ENCODE data around the gene SERPINH1. TPM values are rescaled to one million over a fixed set of nuclear protein-coding genes. Genes with fewer than 3 reads are reported as not detected.

Gene SERPINH1
- total and polyA plus RNA-seq, 2 donors (not counting 1 experiment from before 2014, with no cell fraction given), result 3.0 to 5.7 TPM

- H3K4me3 ChIP-seq (ENCODE audit: control extremely low read depth in 1 of 5, extremely low read depth in 1 of 5, insufficient read depth in 1 of 5, low read depth in 2 of 5, low read length in 4 of 5), result no peak overlapping the region
- no peaks in the 10 kb centered on the region for H3K27me3 ChIP-seq (replicated peaks in 1 of 4; ENCODE audit: control extremely low read depth in 1 of 4, control insufficient read depth in 3 of 4, insufficient read depth in 4 of 4, low read length in 3 of 4)
- H3K9me3 ChIP-seq (ENCODE audit: control extremely low read depth in 1 of 3, control insufficient read depth in 2 of 3, insufficient read depth in 1 of 3, low read length in 2 of 3), result no peaks in the 10 kb centered on the region
- ChIA-PET POLR2A (no interaction called here), CTCF (no interaction called here)
- no peak overlapping the region for H3K27ac ChIP-seq (ENCODE audit: low read length in 2 of 2)
- DNase-seq (no peak), ATAC-seq (ENCODE audit: low read depth) (no peak)
- TF ChIP-seq CTCF (IDR thresholded peaks at IDR 0.05) (no peak), EZH2 (IDR thresholded peaks at IDR 0.05; ENCODE audit: borderline replicate concordance, insufficient read depth, low read depth, low read length, poor library complexity, severe bottlenecking) (no peak)
- no peak overlapping the region for H3K4me3 Mint-ChIP-seq
- H2AFZ ChIP-seq (ENCODE audit: insufficient read depth, low read depth, low read length, poor library complexity, severe bottlenecking), result no peak overlapping the region
- no peaks in the 10 kb centered on the region for H3K36me3 ChIP-seq (replicated peaks in 1 of 2; ENCODE audit: control extremely low read depth in 1 of 2, control insufficient read depth in 1 of 2, extremely low read depth in 1 of 2, insufficient read depth in 2 of 2, low read length in 1 of 2)
- H4K20me1 ChIP-seq (ENCODE audit: control insufficient read depth, insufficient read depth, low read length, poor library complexity, severe bottlenecking), result no peaks in the 10 kb centered on the region
- no peak overlapping the region for H3K4me2 ChIP-seq (replicated peaks; ENCODE audit: low read depth, low read length, poor library complexity, severe bottlenecking)
- 95% methylated on average over 6 of the region's 6 CpGs for WGBS (ENCODE audit: insufficient coverage)
- H3K27ac Mint-ChIP-seq, result no peak overlapping the region
- intact Hi-C loops (cut with micrococcal nuclease), result no loop called here
- no peak overlapping the region for H3K9ac ChIP-seq (ENCODE audit: low read length)
- H3K27me3 Mint-ChIP-seq, result peaks cover 4% of the 10 kb centered on the region
- peaks cover 7 to 9% of the 10 kb centered on the region in 2 donors for H3K4me1 ChIP-seq (ENCODE audit: control insufficient read depth in 2 of 2, insufficient read depth in 2 of 2, low read length in 2 of 2)
- no peaks in the 10 kb centered on the region for H3K79me2 ChIP-seq (ENCODE audit: control insufficient read depth, insufficient read depth, low read length)
- no peaks in the 10 kb centered on the region for H3K9me3 Mint-ChIP-seq (ENCODE audit: insufficient read depth)
- H3K4me1 Mint-ChIP-seq, result peaks cover 11% of the 10 kb centered on the region
These were observed 26.0 kb downstream of the SERPINH1 start for GRCh38 chr11:75588051-75588481.

DNA sequence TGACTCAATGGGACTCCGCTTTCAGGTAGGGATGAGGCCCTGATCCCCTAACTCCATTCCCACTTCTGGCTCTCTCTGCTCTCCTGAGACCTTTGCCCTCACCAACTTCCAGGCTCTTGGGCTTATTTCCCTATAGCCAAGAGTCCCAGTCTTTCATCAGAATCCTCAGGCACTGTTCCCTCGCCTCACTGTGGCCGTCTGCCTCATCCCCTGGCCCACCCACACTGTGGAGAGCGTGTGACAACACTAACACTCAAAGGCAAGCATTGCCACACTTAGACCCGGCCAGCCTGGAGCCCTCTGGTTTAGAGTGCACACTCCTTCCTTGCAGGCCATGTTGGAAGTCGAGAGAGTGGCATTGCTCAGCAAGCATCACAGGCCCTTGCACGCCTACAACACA, 27.0 kb downstream of the SERPINH1 start:
- Mint-ChIP-seq H3K4me3 (no peak overlapping the region), H3K9me3 (ENCODE audit: insufficient read depth) (no peaks in the 10 kb centered on the region), H3K27me3 (peaks cover 7% of the 10 kb centered on the region), H3K27ac (no peak overlapping the region), H3K4me1 (peaks cover 8% of the 10 kb centered on the region)
- intact Hi-C loops (cut with micrococcal nuclease), result no loop called here
- Histone ChIP-seq H3K36me3 (replicated peaks in 1 of 2; ENCODE audit: control extremely low read depth in 1 of 2, control insufficient read depth in 1 of 2, extremely low read depth in 1 of 2, insufficient read depth in 2 of 2, low read length in 1 of 2) (no peaks in the 10 kb centered on the region), H3K4me1 (ENCODE audit: control insufficient read depth in 2 of 2, insufficient read depth in 2 of 2, low read length in 2 of 2) (peaks cover 2% of the 10 kb centered on the region in 2 donors), H3K4me3 (ENCODE audit: control extremely low read depth in 1 of 5, extremely low read depth in 1 of 5, insufficient read depth in 1 of 5, low read depth in 2 of 5, low read length in 4 of 5) (no peak overlapping the region), H3K27me3 (replicated peaks in 1 of 4; ENCODE audit: control extremely low read depth in 1 of 4, control insufficient read depth in 3 of 4, insufficient read depth in 4 of 4, low read length in 3 of 4) (no peaks in the 10 kb centered on the region), H4K20me1 (ENCODE audit: control insufficient read depth, insufficient read depth, low read length, poor library complexity, severe bottlenecking) (no peaks in the 10 kb centered on the region), H3K79me2 (ENCODE audit: control insufficient read depth, insufficient read depth, low read length) (no peaks in the 10 kb centered on the region), H2AFZ (ENCODE audit: insufficient read depth, low read depth, low read length, poor library complexity, severe bottlenecking) (no peak overlapping the region), H3K9ac (ENCODE audit: low read length) (no peak overlapping the region), H3K4me2 (replicated peaks; ENCODE audit: low read depth, low read length, poor library complexity, severe bottlenecking) (no peak overlapping the region), H3K9me3 (ENCODE audit: control extremely low read depth in 1 of 3, control insufficient read depth in 2 of 3, insufficient read depth in 1 of 3, low read length in 2 of 3) (no peaks in the 10 kb centered on the region), H3K27ac (ENCODE audit: low read length in 2 of 2) (no peak overlapping the region)
- TF ChIP-seq EZH2 (IDR thresholded peaks at IDR 0.05; ENCODE audit: borderline replicate concordance, insufficient read depth, low read depth, low read length, poor library complexity, severe bottlenecking) (no peak), CTCF (IDR thresholded peaks at IDR 0.05) (no peak)
- WGBS (ENCODE audit: insufficient coverage), result 87% methylated on average over 7 of the region's 7 CpGs
- ChIA-PET POLR2A (no interaction called here), CTCF (no interaction called here)
- ATAC-seq (ENCODE audit: low read depth) (no peak), DNase-seq (no peak)
